Ectodermal cell (in vitro differentiated cells): ENCODE results near the gene SMIM38.

Experiments
- H3K27ac ChIP-seq: 2 replicates; pipeline ENCODE4 v1.7.0; 2013; ENCODE audit warnings: mild to moderate bottlenecking, low read depth, low read length; ENCODE audit not compliant: insufficient read depth, poor library complexity, severe bottlenecking
- H3K27me3 ChIP-seq: 2 replicates; pipeline ENCODE4 v1.7.0; 2013; ENCODE audit warnings: mild to moderate bottlenecking, low read length; ENCODE audit not compliant: insufficient read depth, control insufficient read depth, poor library complexity, severe bottlenecking
- H3K36me3 ChIP-seq: one replicate; pipeline ENCODE4 v1.7.0; 2013; ENCODE audit warnings: low read length; ENCODE audit not compliant: control insufficient read depth, insufficient read depth
- H3K4me1 ChIP-seq: one replicate; pipeline ENCODE4 v1.7.0; 2013; ENCODE audit warnings: low read length; ENCODE audit not compliant: control insufficient read depth, insufficient read depth
- H3K4me3 ChIP-seq: 2 replicates; pipeline ENCODE4 v1.7.0; 2013; ENCODE audit warnings: low read depth, low read length, control low read depth; ENCODE audit not compliant: insufficient read depth
- H3K9me3 ChIP-seq: 2 replicates; pipeline ENCODE4 v1.7.0; 2013; ENCODE audit warnings: mild to moderate bottlenecking, low read length, moderate library complexity; ENCODE audit not compliant: control insufficient read depth
- WGBS, 2 experiments: methylation state at CpG; one replicate each; pipeline ENCODE4 v1.1.7; 2013; ENCODE audit warnings: missing lambda C conversion rate in 2 of 2; 5-methylcytosine and 5-hydroxymethylcytosine counted together

SMIM38 gene

GRCh38 chr11:69158301-69159149 lies 2.8 kb downstream of the SMIM38 start:
- no peaks in the 10 kb centered on the region for H3K27me3 ChIP-seq
- H3K27ac ChIP-seq = no peak overlapping the region
- H3K36me3 ChIP-seq = no peaks in the 10 kb centered on the region
- peaks cover 24% of the 10 kb centered on the region for H3K4me1 ChIP-seq
- no peak overlapping the region for H3K4me3 ChIP-seq
- WGBS, 2 experiments = 95% methylated on average over 21 of the region's 21 CpGs
- peaks cover 2% of the 10 kb centered on the region for H3K9me3 ChIP-seq

GRCh38 chr11:69159150-69159852 lies 3.6 kb downstream of the SMIM38 start:
- H3K27ac ChIP-seq = no peak overlapping the region
- peaks cover 2% of the 10 kb centered on the region for H3K9me3 ChIP-seq
- peaks cover 24% of the 10 kb centered on the region for H3K4me1 ChIP-seq
- no peaks in the 10 kb centered on the region for H3K36me3 ChIP-seq
- WGBS, 2 experiments = 94 to 96% methylated on average over 19 of the region's 19 CpGs
- no peak overlapping the region for H3K4me3 ChIP-seq
- H3K27me3 ChIP-seq = no peaks in the 10 kb centered on the region

DNA sequence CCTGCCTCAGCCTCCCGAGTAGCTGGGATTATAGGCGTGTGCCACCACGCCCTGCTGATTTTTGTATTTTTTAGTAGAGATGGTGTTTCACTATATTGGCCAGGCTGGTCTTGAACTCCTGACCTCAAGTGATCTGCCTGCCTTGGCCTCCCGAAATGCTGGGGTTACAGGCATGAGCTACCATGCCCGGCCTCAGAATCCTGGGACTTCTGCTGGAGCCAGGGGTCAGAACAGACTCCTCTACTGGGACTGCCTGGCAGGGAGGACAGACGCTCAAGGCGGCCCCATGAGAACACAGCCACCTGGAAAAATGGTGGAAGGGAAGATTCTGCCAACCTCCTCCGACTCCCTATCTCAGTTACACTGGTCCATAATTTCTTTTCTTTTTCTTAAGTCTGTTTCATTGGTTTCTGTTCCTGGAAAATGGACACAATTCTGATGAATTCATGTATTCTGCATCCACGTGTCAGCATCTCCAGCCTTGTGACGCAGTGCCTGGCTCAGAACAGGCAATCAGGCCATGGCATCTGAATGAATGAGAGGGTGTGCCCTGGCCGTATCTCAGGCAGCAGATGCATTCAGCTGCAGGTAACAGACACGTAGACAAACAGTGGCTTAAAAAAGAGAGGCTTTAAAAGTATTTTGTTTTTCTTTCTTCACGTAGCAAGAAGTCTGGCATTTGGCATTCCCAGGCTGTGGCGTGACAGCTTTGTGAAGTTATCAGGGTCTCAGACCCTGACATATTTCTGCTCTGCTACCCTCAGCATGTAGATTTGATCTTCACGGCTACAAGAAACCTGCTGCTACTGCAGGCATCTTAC lies 4.8 kb downstream of the SMIM38 start:
- Histone ChIP-seq H3K4me1 (peaks cover 24% of the 10 kb centered on the region), H3K4me3 (no peak overlapping the region), H3K36me3 (no peaks in the 10 kb centered on the region), H3K27ac (no peak overlapping the region), H3K9me3 (peaks cover 2% of the 10 kb centered on the region), H3K27me3 (no peaks in the 10 kb centered on the region)
- 93 to 94% methylated on average over 15 of the region's 15 CpGs for WGBS, 2 experiments

DNA sequence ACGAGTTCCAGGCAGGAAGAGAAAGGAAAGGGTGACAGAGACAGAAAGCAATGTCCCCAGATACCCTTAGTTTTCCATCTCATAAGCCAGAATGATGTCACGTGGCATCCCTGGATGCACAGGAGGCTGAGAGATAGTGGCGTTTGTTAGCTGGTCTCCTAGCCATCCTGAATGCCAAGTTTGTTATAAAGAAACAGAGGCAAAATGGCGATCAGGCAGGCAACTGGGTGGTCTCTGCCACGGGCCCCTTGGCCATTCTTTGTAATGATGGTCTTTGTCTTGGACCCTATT lies 5.3 kb downstream of the SMIM38 start:
- H3K27ac ChIP-seq = no peak overlapping the region
- H3K36me3 ChIP-seq = no peaks in the 10 kb centered on the region
- H3K4me3 ChIP-seq = no peak overlapping the region
- 89 to 92% methylated on average over 5 of the region's 5 CpGs for WGBS, 2 experiments
- peaks cover 21% of the 10 kb centered on the region for H3K4me1 ChIP-seq
- H3K27me3 ChIP-seq = no peaks in the 10 kb centered on the region
- H3K9me3 ChIP-seq = peaks cover 2% of the 10 kb centered on the region

DNA sequence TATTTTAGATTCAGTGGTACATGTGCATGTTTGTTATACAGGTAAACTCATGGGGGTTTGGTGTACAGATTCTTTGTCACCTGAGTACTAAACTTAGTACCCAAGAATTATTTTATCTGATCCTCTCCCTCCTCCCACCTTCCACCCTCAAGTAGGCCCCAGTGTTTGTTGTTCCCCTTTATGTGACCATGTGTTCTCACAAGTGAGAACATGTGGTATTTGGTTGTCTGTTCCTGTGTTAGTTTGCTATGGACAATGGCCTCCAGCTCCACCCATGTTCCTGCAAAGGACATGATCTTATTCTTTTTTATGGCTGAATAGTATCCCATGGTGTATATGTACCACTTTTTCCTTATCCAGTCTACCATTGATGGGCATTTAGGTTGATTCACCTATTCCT lies 6.8 kb downstream of the SMIM38 start:
- no peaks in the 10 kb centered on the region for H3K27me3 ChIP-seq
- no peak overlapping the region for H3K27ac ChIP-seq
- no peaks in the 10 kb centered on the region for H3K36me3 ChIP-seq
- H3K9me3 ChIP-seq = peaks cover 2% of the 10 kb centered on the region
- peaks cover 8% of the 10 kb centered on the region for H3K4me1 ChIP-seq
- no peak overlapping the region for H3K4me3 ChIP-seq

- no peak overlapping the region for H3K4me3 ChIP-seq
- no peaks in the 10 kb centered on the region for H3K36me3 ChIP-seq
- peaks cover 2% of the 10 kb centered on the region for H3K9me3 ChIP-seq
- WGBS, 2 experiments = 94 to 100% methylated on average over 1 of the region's 1 CpG
- no peak overlapping the region for H3K27ac ChIP-seq
- no peaks in the 10 kb centered on the region for H3K27me3 ChIP-seq
- H3K4me1 ChIP-seq = no peaks in the 10 kb centered on the region
These were observed 8.1 kb downstream of the SMIM38 start for GRCh38 chr11:69163842-69164241.

- H3K4me3 ChIP-seq = no peak overlapping the region
- 83 to 84% methylated on average over 10 of the region's 10 CpGs for WGBS, 2 experiments
These were observed 9.1 kb downstream of the SMIM38 start for GRCh38 chr11:69164824-69165223.

DNA sequence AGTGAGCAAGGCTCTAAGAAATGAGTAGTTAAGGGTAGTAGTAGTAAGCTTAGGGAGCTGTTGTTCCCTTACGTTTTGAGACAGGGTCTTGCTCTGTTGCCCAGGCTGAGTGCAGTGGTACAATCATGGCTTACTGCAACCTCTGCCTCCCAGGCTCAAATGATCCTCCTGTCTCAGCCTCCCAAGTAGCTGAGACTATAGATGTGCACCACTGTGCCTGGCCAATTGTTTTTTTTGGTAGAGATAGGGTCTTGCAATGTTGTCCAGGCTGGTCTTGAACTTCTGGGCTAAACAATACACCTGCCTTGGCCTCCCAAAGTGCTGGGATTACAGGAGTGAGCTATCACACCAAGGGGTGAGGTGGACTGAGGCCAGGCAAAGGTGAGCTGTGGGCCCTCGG lies 10.0 kb downstream of the SMIM38 start:
- WGBS, 2 experiments = 86 to 94% methylated on average over 2 of the region's 2 CpGs
- Histone ChIP-seq H3K4me3 (no peak overlapping the region), H3K36me3 (no peaks in the 10 kb centered on the region), H3K4me1 (no peaks in the 10 kb centered on the region), H3K27me3 (no peaks in the 10 kb centered on the region), H3K9me3 (peaks cover 2% of the 10 kb centered on the region), H3K27ac (no peak overlapping the region)

More at GRCh38 chr11:69164824-69165223, 9.1 kb downstream of the SMIM38 start:
- H3K27ac ChIP-seq = no peak overlapping the region
- no peaks in the 10 kb centered on the region for H3K4me1 ChIP-seq
- peaks cover 2% of the 10 kb centered on the region for H3K9me3 ChIP-seq
- H3K36me3 ChIP-seq = no peaks in the 10 kb centered on the region
- no peaks in the 10 kb centered on the region for H3K27me3 ChIP-seq

DNA sequence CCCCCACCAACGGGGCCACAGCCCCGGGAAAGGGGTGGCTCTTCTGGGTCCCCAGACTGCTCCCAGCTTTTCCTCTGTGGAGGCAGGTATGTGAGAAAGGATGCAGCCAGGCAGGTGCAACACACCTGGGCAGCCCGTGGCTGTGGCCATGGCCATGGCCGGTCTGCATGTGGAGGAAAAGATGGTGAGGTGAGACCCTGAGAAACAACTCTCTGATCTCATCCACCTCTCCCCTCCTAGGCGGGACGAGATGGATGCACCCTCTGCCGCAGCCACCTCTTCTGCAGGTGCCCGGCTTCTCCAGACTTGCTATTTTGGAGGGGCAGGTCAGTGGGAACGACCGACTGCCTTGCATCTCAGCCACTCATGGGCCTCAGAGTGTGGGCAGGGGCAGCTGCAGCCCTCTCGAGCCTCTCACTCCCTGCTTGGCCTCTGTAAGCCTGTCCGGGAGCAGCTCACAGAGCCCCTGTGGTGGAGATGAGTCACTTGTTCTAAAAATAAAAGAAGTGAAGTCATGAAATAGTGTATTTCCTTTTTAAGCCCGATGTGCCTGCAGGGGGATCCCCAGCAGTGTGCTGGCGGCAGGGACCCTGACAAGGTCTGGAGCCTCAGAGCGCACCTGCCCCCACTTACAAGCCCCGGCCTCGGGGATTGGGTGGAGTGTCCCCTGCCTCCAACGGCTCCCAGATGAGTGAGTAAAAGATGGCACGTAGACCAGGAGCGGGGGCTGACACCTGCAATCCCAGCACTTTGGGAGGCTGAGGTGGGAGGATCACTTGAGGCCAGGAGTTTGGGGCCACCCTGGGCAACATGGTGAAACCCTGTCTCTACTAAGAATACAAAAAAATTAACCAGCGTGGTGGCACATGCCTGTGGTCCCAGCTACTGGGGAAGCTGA lies 10.7 kb downstream of the SMIM38 start:
- 53 to 56% methylated on average over 21 of the region's 21 CpGs for WGBS, 2 experiments
- no peaks in the 10 kb centered on the region for H3K27me3 ChIP-seq
- no peaks in the 10 kb centered on the region for H3K36me3 ChIP-seq
- peaks cover 2% of the 10 kb centered on the region for H3K9me3 ChIP-seq
- no peak overlapping the region for H3K27ac ChIP-seq
- H3K4me1 ChIP-seq = no peaks in the 10 kb centered on the region
- no peak overlapping the region for H3K4me3 ChIP-seq
